HuH-7.5 (cell line): Measurements from ENCODE around the gene SFXN3.
A peak's percentile ranks its signal among the peaks of the same experiment; 100 is the strongest.
"Not testable (repeated sequence)": the region's sequence is repeated elsewhere in the genome, so short reads cannot be mapped to it uniquely, and the experiment has no call there.

Experiments
- DNase-seq: peaks from one replicate; pipeline ENCODE4 v3.0.0; 2011; ENCODE audit warnings: low spot score

SFXN3 gene

DNA sequence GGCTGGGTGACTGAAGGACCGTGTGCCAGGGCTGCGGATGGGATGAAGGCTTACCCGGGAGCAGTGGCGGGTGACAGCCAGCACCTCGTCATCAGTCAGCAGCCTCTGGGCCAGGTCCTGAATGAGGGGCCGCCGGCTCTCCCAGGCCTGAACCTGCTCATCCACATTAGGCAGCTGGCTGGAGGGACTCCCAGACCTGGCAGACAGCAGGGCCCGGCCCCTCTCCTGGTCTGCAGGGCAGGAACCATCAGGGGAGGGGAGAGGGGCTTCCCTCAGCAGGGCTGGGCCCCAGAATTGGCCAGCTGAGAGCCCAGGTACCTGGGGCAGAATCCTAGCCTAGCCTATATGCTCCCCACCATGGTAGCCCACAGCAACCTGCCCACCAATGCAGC, 15.5 kb upstream of the SFXN3 start:
- DNase-seq: no peak

DNA sequence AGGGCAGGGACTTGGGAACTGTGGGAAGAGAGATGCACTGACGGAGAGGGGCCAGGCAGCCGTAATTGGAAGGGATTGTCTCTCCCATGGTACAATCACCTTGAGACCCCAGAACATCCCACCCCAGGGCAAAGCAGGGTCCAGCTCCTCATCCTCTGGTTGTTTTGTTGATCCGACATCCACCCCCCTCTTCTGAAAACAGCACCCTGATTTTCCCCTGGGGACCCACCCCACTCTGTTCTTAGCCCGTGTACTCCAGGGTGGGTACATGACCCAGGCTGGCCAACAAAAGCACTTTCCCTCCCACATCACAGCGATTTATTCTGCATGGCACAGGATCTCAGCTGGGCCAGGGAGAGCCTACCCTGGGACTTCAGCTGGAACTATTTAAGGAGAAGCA, 14.2 kb upstream of the SFXN3 start:
- no peak for DNase-seq

DNA sequence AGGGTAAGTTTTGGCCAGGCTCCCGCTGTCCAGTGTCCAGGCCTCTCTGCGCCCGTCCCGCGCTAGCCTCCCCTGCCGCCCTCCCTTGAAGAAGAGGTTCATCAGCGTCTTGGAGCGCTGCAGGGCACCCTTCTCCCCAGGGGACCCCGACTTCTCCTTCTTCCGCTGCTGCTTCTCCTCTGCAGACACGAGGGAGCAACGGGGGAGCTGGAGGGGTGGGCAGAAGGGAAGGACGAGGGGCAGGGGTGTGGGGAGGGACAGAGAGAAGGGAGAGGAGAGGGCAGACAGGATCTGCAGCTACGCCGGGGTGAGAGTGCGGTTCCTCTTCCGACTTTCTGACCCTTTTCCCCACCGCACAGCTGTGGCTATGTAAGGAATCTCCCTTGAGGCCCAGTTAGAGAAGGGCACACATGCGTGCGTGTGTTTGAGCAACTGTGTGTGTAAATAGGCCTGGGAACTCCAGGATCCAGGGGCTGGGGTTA, 12.9 kb upstream of the SFXN3 start:
- no peak for DNase-seq

DNA sequence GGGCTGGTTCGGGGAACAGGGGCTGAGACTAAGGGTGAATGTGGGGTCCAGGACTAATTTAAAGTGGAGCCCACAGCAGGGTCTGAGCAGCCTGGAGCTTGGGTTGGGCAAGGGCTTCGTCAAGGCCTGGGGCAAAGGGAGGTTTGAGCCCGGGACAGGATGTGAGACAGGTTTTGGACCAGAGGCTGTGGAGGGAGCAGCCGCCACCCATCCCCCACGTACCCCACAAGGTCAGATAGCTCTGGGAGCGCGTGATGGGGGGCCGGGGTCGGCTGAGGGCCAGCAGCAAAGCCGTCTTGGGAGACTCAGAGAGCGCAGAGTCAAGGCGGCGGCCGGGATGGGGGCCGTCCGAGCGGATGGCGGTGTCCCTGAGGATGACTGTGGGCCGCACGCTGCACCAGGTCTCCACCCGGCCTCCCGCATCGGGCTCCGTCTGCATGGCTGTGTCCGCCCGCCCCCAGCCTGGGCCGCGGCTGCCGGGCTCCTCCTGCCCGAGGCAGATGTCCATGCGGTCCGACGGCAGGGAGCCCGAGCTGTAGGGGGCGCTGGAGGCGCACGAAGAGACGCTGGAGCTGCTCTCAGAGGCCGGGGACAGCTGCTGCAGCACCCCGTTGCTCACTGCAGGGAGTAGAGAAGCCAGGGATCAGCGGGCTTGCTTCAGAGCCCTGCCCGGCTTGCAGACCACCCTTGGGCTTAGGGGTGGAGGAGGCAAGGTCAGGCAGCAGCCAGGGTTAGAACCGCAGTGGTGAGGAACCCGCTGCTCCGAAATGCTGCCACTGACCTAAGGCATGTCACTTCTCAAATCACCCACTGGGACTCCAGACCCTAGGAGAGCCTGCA, 12.2 kb upstream of the SFXN3 start:
- peak; percentile 97 for DNase-seq

DNA sequence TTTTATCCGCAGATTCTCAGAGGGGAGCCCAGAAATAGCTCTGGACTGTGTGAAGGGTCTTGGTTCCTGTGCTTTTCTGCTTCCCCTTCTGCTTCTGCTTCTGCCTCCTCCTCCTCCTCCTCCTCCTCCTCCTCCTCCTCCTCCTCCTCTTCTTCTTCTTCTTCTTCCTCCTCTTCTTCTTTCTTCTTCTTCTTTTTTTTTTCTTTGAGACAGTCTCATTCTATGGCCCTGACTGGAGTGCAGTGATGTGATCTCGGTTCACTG, 11.7 kb upstream of the SFXN3 start:
- DNase-seq: no peak

DNA sequence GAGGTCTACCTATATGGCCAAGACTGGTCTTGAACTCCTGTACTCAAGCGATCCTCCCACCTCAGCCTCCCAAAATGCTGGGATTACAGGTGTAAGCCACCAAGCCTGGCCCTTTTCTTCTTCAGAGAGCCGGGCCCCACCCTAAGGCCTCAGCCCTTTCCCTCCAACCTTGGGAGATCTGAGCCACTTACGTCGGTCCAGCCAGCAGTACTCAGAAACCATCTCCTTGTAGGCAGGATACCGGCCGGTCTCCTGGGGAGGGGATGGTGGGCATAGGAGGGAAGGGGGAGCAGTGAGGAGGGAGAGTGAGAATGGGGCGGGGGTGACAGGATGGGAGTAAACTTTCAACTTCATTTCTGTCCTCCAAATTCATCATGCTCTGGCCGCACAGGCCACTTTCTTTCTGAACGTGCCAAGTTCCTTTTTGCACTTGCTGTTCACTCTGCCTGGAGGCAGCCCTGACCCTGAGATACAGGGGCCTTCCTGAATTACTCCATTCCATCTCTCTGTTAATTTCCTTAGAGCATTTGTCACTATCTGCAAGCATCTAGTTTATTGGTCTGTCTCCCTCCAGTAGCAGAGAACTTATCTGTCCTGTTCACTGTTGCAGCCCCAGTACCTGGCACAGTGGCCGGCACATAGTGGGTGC, 10.5 kb upstream of the SFXN3 start:
- DNase-seq: no peak

DNA sequence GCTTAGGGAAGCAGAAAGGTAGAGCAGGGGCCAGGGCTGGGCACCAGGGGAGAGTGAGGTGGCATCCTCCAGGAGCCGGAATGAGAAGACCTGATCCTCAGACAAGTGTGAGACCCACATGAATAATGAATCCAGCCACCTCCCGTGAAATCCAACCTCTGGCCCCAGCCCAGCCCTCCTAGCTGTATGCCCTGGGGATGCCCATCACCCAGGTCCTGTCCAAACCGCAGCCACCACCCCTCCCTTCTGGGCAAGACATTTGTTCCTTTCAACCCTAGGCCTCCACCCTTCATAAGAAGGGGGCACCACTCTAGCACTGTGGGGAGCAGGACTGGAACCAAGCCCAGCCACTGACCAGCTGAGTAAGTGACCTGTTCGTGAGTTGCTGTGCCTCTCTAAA, 9.8 kb upstream of the SFXN3 start:
- no peak for DNase-seq

DNA sequence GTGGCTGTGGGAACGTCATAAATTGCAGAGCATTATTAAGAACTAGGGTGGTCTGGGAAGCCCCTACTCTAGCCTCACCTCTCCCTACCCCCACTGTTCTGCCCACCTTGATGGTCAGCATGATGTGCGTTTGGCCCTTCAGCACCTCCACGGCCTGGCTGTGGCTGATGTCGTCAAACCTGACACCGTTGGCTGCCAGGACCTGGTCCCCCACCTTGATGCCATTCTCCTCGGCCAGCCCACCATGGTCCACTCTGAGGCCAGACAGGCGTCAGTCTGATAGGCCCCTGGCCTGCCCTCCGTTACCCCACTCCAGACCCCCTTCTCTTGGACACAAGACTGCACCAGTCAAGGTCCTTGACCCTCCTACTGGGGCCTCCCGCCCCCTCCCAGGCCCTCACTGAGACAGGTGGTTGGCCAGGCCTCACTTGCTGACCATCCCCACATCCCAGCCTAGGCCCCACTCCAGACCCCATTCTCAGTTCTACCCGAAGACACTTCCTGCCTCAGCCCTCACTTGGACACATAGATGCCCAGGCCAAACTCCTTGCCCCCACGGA, 9.3 kb upstream of the SFXN3 start:
- DNase-seq: no peak

DNA sequence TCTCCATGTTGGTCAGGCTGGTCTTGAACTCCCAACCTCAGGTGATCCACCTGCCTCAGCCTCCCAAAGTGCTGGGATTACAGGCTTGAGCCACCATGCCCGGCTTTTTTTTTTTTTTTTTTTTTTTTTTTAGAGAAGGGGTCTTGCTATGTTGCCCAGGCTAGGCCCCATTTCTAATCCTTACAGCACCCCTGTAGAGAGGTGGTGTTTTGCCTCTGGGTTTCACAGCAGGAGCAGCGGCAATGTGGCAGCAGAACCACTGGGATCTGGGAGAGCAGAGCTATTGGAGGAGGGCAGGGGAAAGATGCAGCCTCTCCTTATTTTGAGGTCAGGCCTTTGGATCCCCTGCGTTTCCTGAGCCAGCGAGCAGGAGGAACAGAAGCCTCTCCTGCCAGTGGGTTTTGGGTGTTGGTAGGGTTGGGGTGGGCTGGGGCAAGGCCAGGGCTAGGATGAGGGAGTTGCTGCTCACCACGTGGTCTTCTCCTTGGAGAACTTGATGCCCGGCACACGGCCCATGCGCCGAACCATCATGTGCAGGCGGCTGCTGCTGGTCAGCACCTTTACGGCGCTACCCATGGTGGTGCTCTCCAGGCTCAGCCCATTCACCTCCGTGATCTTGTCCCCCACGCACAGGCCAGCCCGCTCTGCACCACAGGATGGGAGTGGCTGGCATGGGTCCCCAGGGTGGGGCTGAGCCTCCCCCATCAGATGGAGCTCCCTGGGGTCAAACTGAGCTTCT, 7.9 kb upstream of the SFXN3 start:
- DNase-seq: no peak

DNA sequence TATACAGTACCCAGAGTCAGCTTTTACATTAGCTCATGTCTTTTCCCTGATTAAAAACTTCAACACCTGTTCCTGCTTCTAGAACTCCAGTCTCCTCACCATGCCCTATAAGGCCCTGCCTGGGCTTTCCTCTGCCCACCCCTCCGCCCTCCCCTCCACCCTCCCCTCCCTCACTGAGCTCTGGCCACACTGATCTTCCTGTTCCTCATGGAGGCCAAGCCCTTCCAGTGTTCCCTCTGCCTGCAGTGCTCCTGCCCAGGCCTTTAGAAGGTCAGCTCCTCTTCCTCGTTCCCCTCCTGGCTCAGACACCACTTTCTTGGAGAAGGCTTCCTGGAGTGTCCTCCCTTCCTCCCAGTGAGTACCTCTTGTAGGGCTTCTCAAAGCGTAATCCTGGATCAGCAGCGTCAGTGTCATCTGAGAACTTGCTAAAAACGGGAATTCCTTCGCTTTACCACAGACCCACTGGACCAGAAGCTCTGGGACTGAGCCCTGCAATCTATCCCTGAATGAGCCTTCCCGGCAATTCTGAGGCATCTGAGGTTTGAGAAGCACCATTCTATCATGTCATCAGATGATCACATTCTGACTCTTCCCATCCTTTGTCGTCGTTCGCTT, 3.8 kb upstream of the SFXN3 start:
- DNase-seq: no peak

DNA sequence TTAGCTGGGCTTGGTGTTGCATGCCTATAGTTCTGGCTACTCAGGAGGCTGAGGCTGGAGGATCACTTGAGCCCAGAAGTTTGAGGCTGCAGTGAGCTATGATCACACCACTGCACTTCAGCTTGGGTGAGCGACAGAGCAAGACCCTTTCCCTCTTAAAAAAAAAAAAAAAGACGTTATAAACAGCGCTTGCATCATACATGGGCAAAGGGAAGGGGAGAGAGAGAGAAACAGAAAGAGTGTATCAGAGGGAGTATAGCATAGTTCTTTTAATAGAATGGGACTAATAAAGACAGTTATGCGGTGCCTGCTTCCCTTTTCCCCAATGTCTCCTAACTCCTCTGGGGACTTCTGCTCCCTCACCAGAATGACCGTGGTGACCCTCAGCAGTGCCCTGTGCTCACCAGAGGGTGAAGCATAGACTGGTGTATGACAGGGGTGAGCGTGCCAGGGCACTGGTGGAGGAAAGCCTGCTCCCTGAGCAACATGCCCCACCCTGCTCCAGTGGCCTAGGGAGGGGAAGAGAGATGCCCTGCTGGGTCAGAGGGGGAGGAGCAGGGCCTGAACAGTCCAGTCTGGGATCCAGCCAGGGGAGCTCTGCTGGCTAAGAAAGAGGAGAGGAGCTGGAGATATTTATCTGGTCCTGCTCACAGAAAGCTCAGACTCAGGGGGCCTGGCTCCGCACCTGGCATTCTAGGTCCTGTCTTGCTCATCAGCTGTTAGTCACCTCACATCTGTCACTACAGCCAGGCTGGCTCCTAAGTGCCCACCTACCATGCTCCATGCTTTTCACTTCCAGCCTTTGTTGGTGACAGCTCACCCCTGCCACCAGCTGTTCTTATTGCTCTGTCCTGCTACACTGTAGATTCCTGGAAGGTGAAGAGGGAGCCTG, 2.3 kb upstream of the SFXN3 start:
- DNase-seq: no peak

DNA sequence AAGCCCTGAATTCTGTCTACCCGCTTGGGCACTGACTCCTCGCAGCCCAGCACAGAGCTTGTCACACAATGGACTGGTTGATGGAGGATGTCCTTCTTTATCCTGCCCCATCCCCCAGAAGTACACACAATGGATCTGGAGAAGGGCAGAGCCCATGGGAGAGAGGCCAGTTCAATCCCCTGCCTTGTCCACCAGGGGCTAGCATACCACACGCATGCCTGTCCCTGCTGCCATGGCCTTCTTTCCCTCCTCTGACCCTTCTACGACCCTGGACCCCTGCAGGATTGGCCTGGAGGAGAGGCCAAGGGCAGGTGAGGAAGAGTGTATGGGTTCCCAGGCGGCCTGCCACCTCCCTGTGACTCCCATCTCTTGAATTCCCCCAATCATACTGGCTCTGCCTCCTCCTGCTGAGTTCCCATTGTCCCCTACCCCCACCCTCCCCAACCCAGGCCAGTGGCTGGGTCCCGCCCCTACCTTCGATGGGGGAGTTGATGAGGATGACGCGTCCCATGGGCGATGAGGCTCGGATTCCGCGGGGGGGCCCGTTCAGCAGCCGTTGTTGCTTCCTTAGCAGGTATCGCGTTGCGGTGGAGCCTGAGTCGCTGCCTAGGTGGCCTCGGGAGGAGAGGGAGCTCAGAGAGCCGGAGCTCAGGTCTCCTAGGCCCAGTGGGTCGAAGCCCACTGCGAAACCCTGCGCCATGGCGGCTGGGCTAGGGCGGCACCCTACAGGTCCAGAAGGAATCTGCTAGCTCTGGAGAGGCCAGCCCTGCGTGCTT, 1.3 kb upstream of the SFXN3 start:
- DNase-seq: no peak

DNA sequence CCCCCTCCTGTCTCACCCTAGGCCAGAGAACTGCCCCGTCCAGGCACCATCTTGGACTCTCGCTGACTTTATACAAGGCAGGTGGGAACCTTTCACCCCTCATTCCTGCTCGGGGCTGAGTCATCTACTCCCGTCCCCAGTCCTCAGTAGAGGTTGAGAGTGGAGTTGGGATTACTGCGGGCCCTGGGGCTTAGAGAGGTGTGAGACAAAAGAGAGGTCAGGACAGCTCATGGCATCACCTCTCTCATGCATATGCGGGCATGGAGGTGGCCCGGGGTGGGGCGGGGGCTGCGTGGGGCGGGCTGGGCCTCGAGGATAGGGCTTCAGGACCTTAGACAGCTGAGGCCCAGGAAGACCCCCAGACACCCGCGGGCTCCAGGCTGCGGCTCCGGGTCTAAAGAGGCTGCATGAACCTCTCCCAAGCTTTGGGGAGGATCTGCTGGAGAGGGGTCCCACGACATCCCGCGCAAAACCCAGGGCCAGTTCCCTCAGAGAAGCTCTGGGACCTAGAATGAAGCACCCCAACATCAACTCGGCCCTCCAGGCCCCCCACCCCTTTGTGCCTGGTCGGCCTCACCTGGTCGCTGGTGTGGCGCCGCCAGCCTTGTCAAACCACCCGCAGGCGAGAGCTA, 422 bp upstream of the SFXN3 start:
- no peak for DNase-seq

DNA sequence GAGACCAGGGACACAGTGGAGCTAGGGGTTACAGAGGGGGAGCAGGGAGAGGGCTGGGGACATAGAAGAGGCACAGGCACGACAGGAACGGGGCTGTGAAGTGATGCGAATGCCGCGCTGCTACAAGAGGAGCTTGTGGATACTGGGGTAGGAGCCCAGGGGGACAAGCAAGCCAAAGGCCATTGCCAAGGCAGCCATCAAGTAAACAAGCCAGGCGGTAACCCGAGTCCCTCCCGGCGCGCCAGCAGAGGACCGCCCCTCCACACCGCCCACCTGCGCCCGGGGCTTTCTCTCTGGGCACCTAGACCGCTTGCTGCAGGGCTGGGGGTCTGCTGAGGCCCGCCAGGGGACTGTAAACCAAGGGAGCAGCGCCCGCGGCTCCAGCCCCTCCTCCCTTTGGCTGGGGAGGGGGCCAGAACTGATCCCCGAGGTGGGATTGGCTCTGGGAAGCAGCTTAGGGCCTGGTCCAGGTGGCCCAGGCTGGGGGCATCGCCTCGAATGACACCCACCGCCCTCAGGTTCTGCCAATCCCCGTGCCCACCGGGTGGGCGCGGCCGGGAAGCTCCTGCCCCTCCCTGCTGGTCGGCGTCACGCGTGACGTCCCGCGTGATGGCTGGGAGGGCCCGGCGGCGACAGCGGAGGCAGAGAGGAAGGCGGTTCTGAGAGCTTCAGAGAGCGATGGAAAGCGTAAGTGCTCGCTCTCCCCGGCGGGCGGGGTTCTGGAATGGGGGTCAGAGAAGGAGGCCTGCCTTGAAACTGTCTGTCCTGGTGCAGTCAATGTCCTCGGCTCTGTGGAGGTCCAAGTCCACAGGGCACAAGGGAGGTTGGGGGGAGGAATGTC, 982 bp downstream of the SFXN3 start:
- DNase-seq: no peak

DNA sequence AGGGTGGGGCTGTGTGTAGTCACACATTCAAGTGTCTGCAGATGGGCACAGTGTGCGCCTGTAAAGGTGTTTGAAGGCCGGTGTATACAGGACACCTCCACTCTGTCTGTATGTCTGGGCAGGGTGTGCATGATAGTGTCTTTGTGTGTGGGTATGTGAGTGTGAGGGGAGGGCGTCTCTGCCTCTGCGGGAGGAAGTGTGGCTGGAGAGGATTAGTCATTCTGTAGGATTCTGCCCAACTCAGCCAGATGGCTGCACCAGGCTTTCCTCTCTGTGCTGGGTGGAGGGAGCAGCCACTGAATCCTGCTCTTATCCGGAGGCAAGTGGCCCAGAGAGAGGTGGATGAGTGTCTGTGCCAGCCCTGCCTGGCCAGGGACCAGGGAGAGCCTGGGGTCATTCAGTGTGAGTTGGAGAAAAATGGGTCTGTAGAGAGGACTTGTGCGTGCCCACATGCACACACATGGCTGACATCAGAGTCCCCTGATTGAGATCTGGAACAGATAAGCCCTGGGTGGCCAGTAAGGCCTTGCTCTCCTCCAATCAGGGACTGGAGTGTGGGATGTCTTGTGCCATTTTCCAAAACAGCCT, 1.7 kb downstream of the SFXN3 start:
- no peak for DNase-seq

DNA sequence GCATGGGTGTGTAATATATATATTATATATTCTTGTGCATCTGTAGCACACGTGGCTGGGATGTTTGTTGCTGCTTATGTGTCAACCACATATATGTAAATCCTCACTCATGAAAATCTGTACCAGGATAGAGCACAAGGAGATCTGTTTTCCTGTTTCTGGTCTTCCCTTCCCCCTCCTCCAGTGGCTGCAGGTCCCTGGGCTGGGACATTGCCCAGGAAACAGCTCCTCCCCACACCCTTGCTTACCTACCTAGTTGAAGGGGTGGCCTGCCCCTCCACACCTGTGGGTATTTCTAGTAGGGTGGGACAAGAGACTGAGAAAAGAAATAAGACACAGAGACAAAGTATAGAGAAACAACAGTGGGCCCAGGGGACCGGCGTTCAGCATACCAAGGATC, 2.2 kb downstream of the SFXN3 start:
- no peak for DNase-seq

DNA sequence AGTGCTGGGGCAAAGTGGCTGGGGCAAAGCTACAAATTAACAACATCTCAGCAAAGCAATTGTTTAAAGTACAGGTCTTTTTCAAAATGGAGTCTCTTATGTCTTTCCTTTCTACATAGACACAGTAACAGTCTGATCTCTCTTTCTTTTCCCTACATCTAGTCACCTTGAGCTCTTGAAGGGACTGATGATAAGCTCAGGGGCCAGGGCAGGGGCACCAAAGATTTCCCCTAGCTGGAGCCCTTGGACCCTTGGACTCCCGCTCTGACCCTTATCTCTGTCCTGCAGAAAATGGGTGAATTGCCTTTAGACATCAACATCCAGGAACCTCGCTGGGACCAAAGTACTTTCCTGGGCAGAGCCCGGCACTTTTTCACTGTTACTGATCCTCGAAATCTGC, 3.4 kb downstream of the SFXN3 start:
- not testable (repeated sequence) for DNase-seq

DNA sequence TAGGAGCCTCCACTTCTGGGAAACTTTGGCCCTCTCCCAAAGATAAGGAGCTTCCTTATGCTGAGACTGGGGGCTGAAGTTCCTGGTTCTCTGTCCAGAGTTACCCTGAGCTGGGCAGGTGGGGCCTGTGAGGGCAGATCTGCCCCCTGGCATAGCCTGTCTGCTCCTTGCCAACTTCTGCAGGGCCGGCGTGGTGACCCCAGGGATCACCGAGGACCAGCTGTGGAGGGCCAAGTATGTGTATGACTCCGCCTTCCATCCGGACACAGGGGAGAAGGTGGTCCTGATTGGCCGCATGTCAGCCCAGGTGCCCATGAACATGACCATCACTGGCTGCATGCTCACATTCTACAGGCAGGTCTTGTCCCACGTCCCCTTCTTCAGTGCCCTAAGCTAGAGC, 4.3 kb downstream of the SFXN3 start:
- no peak for DNase-seq
